Retinal pigment epithelial cell (primary cell): ENCODE results near the gene COMMD4.
A peak's percentile ranks its signal among the peaks of the same experiment; 100 is the strongest.

Source experiments
- DNase-seq: peaks from one replicate; pipeline ENCODE4 v3.0.0-alpha.2; 2010; ENCODE audit warnings: low read depth
- H3K4me3 ChIP-seq: 2 replicates; pipeline ENCODE4 v1.5.1; 2011; ENCODE audit warnings: mild to moderate bottlenecking, low read length, control low read depth, moderate library complexity
- CTCF ChIP-seq: conservative IDR thresholded peaks from 2 replicates; pipeline ENCODE4 v1.5.1; 2011; ENCODE audit warnings: low read depth, low read length, control low read depth, inconsistent platforms

Gene COMMD4

GRCh38 chr15:75363786-75364185, 27.9 kb downstream of the COMMD4 start:
- no peak overlapping the region for H3K4me3 ChIP-seq
- no peak for DNase-seq
- TF ChIP-seq CTCF, result no peak

GRCh38 chr15:75364881-75365280, 29.0 kb downstream of the COMMD4 start:
- TF ChIP-seq CTCF, result no peak
- no peak overlapping the region for H3K4me3 ChIP-seq
- DNase-seq, result no peak

GRCh38 chr15:75366163-75366562, 30.3 kb downstream of the COMMD4 start:
- TF ChIP-seq CTCF, result no peak
- no peak for DNase-seq

GRCh38 chr15:75367006-75367405, 31.1 kb downstream of the COMMD4 start:
- DNase-seq, result no peak
- no peak for TF ChIP-seq CTCF
- no peak overlapping the region for H3K4me3 ChIP-seq

More at GRCh38 chr15:75366163-75366562, 30.3 kb downstream of the COMMD4 start:
- no peak overlapping the region for H3K4me3 ChIP-seq

- no peak for DNase-seq
- H3K4me3 ChIP-seq, result peak overlapping the region; percentile 73
- no peak for TF ChIP-seq CTCF
Measured at GRCh38 chr15:75367406-75367912, 31.6 kb downstream of the COMMD4 start.

GRCh38 chr15:75367913-75368688, 32.2 kb downstream of the COMMD4 start, which contains the start of gene MAN2C1:
Gene MAN2C1, minus strand, starts transcription at chr15:75368607. Its CDS starts 24 bp downstream, at chr15:75368583.
- peak within 1 kb of the TSS; percentile 73 for H3K4me3 ChIP-seq
- TF ChIP-seq CTCF, result peak; percentile 85
- peak; percentile 93 for DNase-seq
